ENCODE data around the gene APBB1.

APBB1 gene

GRCh38 chr11:6390718-6391469 is 28.0 kb downstream of the APBB1 start:
- peak overlapping the region; percentile 60; the same call in 1 of the 2 replicates for H3K27ac ChIP-seq (ENCODE audit: low read length)

GRCh38 chr11:6389905-6390717 is 28.8 kb downstream of the APBB1 start, which contains the start of gene SMPD1:
Gene SMPD1, plus strand, starts transcription at chr11:6390474. Its CDS starts 125 bp downstream, at chr11:6390599.
- peak within 1 kb of the TSS; percentile 63 for H2AFZ ChIP-seq (ENCODE audit: low read depth, low read length)
- ATAC-seq (ENCODE audit: insufficient read depth, low read depth) (peak; percentile 89), DNase-seq (peak; percentile 94)
- H3K36me3 ChIP-seq (ENCODE audit: insufficient read depth, low read length): no peaks in the 10 kb centered on the region
- H3K79me2 ChIP-seq (ENCODE audit: insufficient read depth, low read length): no peaks in the 10 kb centered on the region
- H3K4me3 ChIP-seq (ENCODE audit: low read depth in 1 of 2, low read length in 2 of 2): peak within 1 kb of the TSS; percentile 23 to 69; a peak in 3 of 4 replicates
- no peak for TF ChIP-seq EZH2 (IDR thresholded peaks at IDR 0.05; ENCODE audit: borderline replicate concordance, low read depth, low read length, severe bottlenecking)
- TF ChIP-seq CTCF (IDR thresholded peaks at IDR 0.05; ENCODE audit: borderline replicate concordance, extremely low read depth, low read length, poor library complexity, severe bottlenecking): no peak
- H4K20me1 ChIP-seq (ENCODE audit: insufficient read depth, low read length): peaks cover 10% of the 10 kb centered on the region; the same call in 1 of the 2 replicates
- H3K4me2 ChIP-seq (ENCODE audit: insufficient read depth, low read length): peak within 1 kb of the TSS; percentile 69
- peak within 1 kb of the TSS; percentile 61 for H3K9ac ChIP-seq (ENCODE audit: low read depth, low read length)
- H3K27ac ChIP-seq (ENCODE audit: low read length): peak within 1 kb of the TSS; percentile 60
- no peaks in the 10 kb centered on the region for H3K27me3 ChIP-seq (ENCODE audit: insufficient read depth, low read length, poor library complexity)
- no peaks in the 10 kb centered on the region for H3K9me3 ChIP-seq (ENCODE audit: insufficient read depth, low read length, severe bottlenecking)
- peaks cover 26% of the 10 kb centered on the region for H3K4me1 ChIP-seq (ENCODE audit: insufficient read depth, low read length)

More at GRCh38 chr11:6390718-6391469, 28.0 kb downstream of the APBB1 start:
- H4K20me1 ChIP-seq (ENCODE audit: insufficient read depth, low read length): peaks cover 10% of the 10 kb centered on the region; the same call in 1 of the 2 replicates
- H3K9ac ChIP-seq (ENCODE audit: low read depth, low read length): peak overlapping the region; percentile 61
- H3K4me1 ChIP-seq (ENCODE audit: insufficient read depth, low read length): peaks cover 26% of the 10 kb centered on the region
- no peaks in the 10 kb centered on the region for H3K9me3 ChIP-seq (ENCODE audit: insufficient read depth, low read length, severe bottlenecking)
- H3K79me2 ChIP-seq (ENCODE audit: insufficient read depth, low read length): no peaks in the 10 kb centered on the region
- ATAC-seq (ENCODE audit: insufficient read depth, low read depth): no peak
- no peaks in the 10 kb centered on the region for H3K27me3 ChIP-seq (ENCODE audit: insufficient read depth, low read length, poor library complexity)
- no peaks in the 10 kb centered on the region for H3K36me3 ChIP-seq (ENCODE audit: insufficient read depth, low read length)
- no peak for DNase-seq
- TF ChIP-seq CTCF (IDR thresholded peaks at IDR 0.05; ENCODE audit: borderline replicate concordance, extremely low read depth, low read length, poor library complexity, severe bottlenecking) (no peak), EZH2 (IDR thresholded peaks at IDR 0.05; ENCODE audit: borderline replicate concordance, low read depth, low read length, severe bottlenecking) (no peak)
- H3K4me3 ChIP-seq (ENCODE audit: low read depth in 1 of 2, low read length in 2 of 2): peak overlapping the region; percentile 23 to 69; a peak in 3 of 4 replicates
- peak overlapping the region; percentile 63 for H2AFZ ChIP-seq (ENCODE audit: low read depth, low read length)
- peak overlapping the region; percentile 69 for H3K4me2 ChIP-seq (ENCODE audit: insufficient read depth, low read length)

- Histone ChIP-seq H4K20me1 (ENCODE audit: insufficient read depth, low read length) (peaks cover 10% of the 10 kb centered on the region; the same call in 1 of the 2 replicates), H3K36me3 (ENCODE audit: insufficient read depth, low read length) (no peaks in the 10 kb centered on the region), H3K4me3 (ENCODE audit: low read depth in 1 of 2, low read length in 2 of 2) (no peak overlapping the region), H3K27me3 (ENCODE audit: insufficient read depth, low read length, poor library complexity) (no peaks in the 10 kb centered on the region), H3K4me2 (ENCODE audit: insufficient read depth, low read length) (no peak overlapping the region), H3K79me2 (ENCODE audit: insufficient read depth, low read length) (no peaks in the 10 kb centered on the region), H2AFZ (ENCODE audit: low read depth, low read length) (no peak overlapping the region), H3K9ac (ENCODE audit: low read depth, low read length) (no peak overlapping the region), H3K27ac (ENCODE audit: low read length) (no peak overlapping the region), H3K4me1 (ENCODE audit: insufficient read depth, low read length) (peaks cover 26% of the 10 kb centered on the region), H3K9me3 (ENCODE audit: insufficient read depth, low read length, severe bottlenecking) (no peaks in the 10 kb centered on the region)
- no peak for ATAC-seq (ENCODE audit: insufficient read depth, low read depth)
- DNase-seq: no peak
- TF ChIP-seq EZH2 (IDR thresholded peaks at IDR 0.05; ENCODE audit: borderline replicate concordance, low read depth, low read length, severe bottlenecking) (no peak), CTCF (IDR thresholded peaks at IDR 0.05; ENCODE audit: borderline replicate concordance, extremely low read depth, low read length, poor library complexity, severe bottlenecking) (no peak)
Measured at GRCh38 chr11:6388748-6389147, 30.1 kb downstream of the APBB1 start.
